GM19193 (cell line): ENCODE measurements around the gene POLR2I.
A peak's percentile ranks its signal among the peaks of the same experiment; 100 is the strongest.

Experiments
- POLR2A ChIP-seq: IDR thresholded peaks from 4 replicates; pipeline ENCODE4 v1.6.1; 2011; ENCODE audit not compliant: insufficient read depth, insufficient read length; ENCODE audit errors: extremely low read depth

The POLR2I gene

DNA sequence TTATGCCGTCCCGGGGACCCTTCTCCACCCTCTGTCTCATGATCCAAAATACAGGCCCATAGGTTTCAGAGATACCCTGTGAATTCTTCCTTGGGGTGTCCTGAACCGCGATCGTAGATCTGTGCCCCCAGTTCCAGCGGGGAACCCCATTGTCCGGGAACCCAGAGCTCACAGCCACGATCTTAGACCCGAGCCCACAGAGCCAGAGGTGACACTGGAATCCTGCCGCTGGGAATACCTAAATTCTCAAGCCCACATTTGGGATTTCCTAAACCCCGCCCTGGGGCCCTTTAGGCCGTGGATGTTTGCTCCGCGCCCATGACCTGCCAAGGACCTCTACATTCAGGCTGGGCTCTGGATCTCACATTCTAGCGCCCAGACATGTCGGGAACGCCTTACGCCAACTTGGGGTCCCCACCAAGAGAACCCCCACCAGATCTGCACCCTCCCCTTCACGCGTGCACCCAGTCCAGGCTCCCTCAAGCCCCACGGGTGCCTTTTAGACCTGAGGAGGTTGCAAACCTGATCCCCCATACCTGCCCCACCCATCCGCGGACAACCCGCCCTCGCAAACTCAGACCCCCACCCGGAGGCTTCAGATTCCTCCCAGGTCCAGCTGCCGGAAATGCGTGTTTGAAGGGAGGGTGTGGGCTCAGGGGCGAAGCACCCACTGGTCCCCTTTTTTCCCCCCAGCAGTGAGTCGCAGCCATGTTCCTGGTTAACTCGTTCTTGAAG lies 25.8 kb upstream of the POLR2I start:
- peak; percentile 46 for TF ChIP-seq POLR2A

DNA sequence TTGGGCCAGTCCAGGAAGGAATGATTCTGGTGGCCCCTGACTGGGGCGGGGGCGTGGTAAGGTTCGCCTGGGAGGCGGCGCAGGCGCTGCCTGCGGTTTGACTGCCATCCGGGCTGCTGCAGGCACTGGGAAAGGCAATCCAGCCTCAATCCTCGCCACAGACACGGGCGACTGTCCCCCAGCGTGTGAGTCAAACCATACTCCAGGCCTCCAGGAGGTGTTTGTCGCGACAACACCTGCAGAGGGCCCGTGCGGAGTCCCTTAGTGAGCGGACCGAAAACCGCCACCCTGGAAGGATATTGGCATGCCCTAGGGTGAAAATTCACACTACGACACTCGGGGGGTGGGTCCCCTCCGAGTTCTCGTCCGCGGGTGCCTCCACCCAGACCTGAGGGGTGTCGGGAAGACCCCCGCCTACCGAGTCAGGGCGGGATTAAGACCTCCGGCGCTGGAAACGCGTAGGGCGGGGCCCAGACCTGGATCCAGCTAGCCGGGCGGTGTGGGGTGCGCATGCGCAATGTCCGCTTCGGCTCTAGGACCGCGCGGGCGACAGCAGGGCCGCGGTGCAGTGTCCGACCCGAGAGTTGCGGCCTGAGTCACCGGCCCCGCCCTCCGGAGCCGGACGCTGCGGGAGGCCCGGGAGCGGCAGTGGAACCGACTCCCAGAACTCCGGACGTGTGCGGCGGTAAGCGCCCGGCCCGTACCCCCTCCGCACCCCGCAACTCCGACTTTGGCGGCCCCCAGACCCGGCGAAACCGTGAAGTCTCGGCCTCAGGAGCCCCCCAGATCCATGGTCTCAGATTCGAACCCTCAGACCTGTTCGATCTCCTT lies 25.0 kb upstream of the POLR2I start, which contains the start of gene CAPNS1:
TSS of gene CAPNS1 (plus strand) at position 594 of the 831 bp plus-strand sequence. CDS start 946 bp downstream, outside the sequence.
- TF ChIP-seq POLR2A: peak; percentile 80

DNA sequence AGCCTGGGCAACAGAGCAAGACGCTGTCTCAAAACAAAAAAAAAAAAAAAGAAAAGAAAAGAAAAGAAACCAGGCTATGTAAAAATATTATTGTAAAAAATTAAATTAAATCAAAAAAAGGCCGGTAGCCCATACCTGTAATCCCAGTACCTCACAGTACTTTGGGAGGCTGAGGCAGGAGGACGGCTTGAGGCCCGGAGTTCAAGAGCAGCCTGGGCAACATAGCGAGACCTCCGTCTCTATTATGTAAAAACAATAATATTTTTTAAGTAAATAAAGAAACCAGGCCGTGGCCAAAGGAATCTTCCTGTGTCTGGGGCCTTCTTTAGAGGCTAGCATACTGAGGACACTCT lies 24.4 kb upstream of the POLR2I start:
- TF ChIP-seq POLR2A: no peak

DNA sequence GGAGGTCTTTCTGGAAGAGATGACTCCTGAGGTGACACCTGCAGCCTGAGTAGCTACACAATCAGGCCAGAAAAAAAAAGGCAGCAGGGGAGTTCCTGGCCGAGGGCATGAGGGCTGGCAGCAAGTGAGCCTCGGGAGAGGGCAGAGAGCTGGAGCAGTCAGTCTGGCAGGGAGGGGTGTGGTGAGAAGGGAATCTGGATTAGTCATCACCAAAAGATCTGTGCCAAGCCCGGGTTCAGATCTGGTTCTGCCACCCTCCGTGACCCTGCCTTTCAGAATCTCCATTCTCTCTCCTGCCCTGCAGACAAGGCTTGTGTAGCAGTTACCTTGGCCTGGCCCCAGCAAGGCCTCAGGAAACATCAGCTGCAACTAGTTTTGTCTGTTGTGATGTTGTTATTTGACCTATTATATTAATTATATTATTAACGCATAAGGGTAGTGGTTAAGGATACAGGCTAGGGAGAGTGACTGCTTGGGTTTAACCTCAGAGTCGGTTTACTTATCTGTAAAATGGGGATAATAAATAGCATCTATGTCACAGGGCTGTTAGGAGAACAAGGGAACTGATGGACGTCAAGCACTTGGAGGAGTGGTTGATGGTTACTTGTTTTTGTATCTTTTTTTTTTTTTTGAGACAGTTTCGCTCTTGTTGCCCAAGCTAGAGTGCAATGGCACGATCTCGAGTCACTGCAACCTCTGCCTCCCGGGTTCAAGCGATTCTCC lies 22.4 kb upstream of the POLR2I start:
- no peak for TF ChIP-seq POLR2A

DNA sequence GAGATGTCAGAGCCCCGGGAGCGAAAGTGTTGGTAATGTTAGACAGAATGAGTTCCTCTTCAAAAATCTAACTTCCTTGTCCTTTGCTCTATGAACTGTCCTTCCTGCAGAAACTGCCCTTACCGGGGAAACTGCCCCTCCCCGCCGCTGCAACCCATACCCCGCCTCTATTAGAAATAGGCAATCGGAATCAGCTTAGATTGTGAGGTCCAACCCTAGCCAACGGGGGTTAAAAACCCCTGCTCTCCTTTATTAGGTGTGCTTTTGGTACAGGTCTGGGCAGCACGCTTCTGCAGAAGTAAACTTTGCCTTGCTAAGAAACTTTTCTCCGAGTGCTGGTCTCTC lies 13.7 kb upstream of the POLR2I start:
- TF ChIP-seq POLR2A: no peak

DNA sequence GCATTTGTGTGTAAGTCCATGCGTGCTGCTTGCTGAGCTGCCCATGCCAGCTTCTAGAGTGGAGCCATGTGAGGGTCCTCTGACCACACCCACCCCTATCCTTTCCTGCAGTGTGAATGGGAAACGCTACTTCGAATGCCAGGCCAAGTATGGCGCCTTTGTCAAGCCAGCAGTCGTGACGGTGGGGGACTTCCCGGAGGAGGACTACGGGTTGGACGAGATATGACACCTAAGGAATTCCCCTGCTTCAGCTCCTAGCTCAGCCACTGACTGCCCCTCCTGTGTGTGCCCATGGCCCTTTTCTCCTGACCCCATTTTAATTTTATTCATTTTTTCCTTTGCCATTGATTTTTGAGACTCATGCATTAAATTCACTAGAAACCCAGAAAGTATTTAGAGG lies 10.9 kb upstream of the POLR2I start:
- TF ChIP-seq POLR2A: no peak

DNA sequence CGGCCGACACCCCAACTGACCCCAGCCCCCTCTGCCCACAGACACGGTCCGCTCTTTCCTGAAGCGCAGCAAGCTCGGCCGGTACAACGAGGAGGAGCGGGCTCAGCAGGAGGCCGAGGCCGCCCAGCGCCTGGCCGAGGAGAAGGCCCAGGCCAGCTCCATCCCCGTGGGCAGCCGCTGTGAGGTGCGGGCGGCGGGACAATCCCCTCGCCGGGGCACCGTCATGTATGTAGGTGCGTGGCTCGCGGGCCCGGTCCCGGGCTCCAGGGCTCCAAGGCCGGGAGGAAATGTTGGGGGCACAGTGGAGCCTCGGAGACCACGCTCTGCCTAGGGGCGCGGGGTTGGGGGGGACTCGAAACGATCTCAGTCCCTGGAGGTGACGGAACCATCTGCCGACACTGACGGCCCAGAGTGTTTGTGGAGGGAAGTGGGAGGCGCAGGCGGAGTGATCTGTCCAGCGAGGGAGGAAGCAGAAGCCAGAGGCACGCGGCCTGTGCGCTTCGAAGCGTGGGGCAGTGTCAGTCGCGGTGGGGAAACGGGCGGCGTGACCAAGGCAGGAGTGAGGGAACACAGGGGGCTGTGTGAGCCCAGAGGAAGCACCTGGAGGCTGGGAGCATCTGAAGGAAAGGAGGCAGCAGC lies 6.9 kb upstream of the POLR2I start:
- TF ChIP-seq POLR2A: no peak

DNA sequence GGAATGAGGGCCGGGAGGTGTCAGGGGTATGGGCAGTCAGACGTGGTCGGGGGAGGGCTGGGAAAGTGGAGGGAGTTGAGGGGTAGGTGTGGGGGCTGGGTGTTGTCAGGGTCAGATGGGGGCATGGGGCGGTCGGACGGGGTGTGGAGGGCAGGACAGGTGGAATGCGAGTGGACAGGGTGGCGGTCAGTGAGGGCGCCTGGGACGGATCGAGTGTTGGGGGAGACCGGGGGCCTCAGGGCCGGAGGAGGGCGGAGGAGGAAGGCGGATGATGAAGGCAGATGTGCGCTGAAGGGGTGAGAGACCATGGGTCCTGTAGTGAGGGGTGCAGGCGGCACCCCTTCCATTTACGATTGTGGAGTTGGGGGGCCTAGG lies 6.3 kb upstream of the POLR2I start:
- no peak for TF ChIP-seq POLR2A

DNA sequence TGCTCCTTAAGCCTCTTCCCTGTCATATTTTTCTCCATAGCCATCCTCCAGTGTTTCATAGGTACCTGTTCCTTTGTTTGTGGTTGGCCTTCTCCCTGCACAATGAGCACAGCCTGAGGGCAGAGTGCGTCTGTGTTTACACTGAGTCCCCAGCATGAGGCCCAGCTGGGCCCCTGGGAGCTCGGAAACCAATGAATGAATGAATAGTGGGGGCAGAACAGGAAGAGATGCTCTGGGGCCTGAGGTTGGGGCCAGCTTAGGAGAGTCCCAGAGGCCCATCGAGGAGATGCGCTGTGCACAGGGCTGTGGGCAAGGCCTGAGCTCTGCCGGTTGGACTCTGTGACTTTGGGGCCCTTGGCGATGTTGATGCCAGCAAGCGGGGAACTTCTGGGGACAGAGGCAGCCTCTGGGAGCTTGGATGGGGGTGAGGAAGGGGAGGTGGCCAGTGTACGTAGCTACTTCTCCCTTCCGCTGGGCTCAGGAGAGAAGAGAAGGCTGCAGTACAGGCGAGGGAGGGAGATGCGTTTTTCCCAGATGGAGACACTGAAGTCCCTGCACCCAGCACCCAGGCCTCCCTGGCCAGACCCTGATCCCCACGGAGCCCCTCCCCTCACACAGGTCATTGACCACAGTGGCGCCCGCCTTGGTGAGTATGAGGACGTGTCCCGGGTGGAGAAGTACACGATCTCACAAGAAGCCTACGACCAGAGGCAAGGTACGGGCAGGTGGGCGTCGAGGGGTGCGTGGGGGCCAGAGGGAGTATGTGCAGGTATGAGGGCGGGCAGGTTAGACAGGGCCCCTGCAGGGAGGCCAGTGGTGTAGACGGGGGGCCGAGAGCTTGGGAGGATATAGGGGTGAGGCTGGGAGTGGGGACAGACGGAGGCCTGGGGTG lies 5.7 kb upstream of the POLR2I start:
- TF ChIP-seq POLR2A: no peak

DNA sequence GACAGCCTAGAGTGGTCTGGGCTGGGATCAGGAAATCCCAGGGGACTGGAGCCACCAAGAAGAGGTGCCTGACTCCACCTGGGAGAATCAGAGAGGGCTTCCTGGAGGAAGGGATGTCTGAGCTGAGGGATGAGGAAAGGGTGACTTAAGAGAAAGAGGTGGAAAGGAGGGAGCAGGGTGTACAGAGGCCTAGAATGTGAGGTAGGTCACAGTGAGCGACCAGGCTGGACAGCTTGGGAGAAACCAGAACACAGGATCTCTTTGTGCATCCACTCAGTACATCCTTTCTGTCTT lies 1.6 kb upstream of the POLR2I start:
- TF ChIP-seq POLR2A: no peak

DNA sequence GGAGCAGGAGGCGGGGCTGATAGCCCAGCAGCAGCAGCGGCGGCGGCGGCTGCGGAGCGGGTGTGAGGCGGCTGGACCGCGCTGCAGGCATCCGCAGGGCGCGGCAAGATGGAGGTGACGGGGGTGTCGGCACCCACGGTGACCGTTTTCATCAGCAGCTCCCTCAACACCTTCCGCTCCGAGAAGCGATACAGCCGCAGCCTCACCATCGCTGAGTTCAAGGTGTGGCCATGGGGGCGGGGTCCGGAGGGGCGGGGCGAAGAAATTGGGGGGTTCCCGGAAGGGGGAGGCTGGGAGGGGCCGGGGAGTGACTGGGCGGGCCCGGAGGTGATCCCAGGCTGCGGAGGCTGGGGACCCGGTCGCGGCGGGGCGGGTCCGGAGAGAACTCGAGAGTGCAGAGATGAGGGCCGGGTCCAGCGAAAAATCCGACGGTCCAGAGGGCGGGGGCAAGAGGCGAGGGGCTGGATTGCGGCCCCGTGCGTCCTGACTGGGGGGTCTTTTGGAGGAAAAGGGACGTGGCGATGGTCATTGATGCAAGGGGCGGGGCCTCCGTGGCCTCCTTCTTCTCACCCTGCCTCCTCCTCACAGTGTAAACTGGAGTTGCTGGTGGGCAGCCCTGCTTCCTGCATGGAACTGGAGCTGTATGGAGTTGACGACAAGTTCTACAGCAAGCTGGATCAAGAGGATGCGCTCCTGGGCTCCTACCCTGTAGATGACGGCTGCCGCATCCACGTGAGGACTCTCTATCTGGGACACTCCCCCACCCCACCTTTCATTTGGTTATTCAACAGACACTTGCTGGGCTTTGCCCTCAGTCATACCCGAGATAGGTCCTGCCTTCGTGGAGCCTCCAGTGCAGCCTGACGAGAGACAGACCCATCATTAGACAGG lies 1.0 kb upstream of the POLR2I start, which contains the start of gene TBCB:
TSS of gene TBCB (plus strand) at position 16 of the 891 bp plus-strand sequence. CDS start at position 109, 93 bp downstream.
- TF ChIP-seq POLR2A: peak; percentile 80

DNA sequence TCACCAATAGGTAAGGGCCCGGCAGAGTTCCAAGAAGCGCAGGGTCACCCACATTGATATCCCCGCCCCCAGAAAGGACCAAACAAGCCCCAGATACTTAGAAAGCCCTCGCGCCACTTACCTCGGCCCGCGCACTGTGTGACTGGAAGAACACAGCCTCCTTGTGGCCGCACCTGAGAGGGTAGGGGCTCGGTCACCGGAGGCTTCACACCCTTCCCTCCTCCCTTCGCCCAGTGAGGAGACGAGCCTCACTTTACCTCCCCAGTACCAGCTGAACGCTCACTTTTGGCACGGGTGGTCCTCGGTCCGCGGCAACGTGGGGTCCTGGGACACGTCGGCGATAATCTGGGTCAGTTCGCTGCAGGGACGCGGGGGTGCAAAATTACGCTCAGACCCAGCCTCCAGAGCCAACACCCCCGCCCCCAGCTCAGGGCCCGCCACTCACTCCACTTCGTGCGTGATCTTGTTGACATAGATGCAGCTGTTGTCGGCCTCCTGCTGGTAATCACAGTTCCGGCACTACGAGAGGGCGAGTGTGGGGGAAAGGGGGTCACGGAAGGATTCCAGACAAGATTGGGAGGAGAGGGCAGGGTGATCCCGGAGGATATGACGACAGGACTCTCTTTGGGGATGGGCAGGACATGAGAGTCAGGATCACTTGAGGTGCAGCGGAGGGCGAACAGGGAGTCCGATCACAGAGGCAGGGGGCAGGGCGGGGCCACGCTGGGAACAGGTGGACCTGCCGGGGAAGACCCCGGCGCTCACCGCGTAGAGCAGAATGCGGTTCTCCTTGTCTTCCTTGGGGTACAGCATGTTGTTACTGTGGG lies 568 bp downstream of the POLR2I start:
- no peak for TF ChIP-seq POLR2A
